MM.1S (cell line): Measurements from ENCODE around the gene CCDC69.

Experiments used
- EZH2 ChIP-seq: fragments of 300-600 bp; sonication (generic); optimal IDR thresholded peaks from 2 replicates; pipeline ENCODE3; 2017; ENCODE audit warnings: low read depth, mild to moderate bottlenecking, antibody characterized with exemption, low read length, mixed read lengths
- TF ChIP-seq, protein P1 (sequence below): fragments of 300-600 bp; sonication (generic); IDR thresholded peaks from 2 replicates; pipeline ENCODE4 v1.5.1; 2016; ENCODE audit warnings: antibody characterized with exemption, low read length, mixed read lengths

DNA sequence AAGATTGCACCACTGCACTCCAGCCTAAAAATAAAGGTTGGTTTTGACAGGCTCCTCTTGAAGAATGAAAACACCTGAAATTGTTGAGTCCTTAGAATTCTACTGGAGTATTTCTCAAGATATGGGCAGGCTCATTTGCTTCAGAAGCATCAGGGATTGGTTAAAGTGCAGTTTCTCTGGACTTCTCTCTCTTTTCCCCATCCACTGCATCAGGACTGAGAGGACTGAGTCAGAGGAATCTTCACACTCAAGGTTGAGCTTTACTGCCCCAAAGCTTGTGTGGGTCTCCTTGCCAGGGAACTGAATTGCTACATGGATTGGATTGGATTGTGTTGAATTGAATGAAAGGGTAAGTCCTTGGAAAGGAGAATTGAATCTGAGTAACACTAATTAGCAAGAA is 7.5 kb upstream of the CCDC69 start:
- TF ChIP-seq, protein P1, sequence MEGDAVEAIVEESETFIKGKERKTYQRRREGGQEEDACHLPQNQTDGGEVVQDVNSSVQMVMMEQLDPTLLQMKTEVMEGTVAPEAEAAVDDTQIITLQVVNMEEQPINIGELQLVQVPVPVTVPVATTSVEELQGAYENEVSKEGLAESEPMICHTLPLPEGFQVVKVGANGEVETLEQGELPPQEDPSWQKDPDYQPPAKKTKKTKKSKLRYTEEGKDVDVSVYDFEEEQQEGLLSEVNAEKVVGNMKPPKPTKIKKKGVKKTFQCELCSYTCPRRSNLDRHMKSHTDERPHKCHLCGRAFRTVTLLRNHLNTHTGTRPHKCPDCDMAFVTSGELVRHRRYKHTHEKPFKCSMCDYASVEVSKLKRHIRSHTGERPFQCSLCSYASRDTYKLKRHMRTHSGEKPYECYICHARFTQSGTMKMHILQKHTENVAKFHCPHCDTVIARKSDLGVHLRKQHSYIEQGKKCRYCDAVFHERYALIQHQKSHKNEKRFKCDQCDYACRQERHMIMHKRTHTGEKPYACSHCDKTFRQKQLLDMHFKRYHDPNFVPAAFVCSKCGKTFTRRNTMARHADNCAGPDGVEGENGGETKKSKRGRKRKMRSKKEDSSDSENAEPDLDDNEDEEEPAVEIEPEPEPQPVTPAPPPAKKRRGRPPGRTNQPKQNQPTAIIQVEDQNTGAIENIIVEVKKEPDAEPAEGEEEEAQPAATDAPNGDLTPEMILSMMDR: no peak
- TF ChIP-seq EZH2: no peak
